Mesenteric fat pad (tissue), 1 donor: Measurements from ENCODE around the gene BCAR1. TPM values are rescaled to one million over a fixed set of nuclear protein-coding genes. Genes with fewer than 3 reads are reported as not detected.
"Not testable (repeated sequence)": the region's sequence is repeated elsewhere in the genome, so short reads cannot be mapped to it uniquely, and the experiment has no call there.

Experiments
- DNase-seq: peaks from one replicate; pipeline ENCODE4 v3.0.0-alpha.2; 2020; ENCODE audit warnings: low spot score
- total RNA-seq: library from RNA; stranded (reverse); fragmentation: NEBNext Ultra II Directional; extraction: Animal tissue kit (Norgen Biotek cat#: 25700); gene quantifications from one replicate; pipeline ENCODE4 v1.2.1, GENCODE V29; 2021
- donor health status: DM: yes; HTN: yes; CAD: no.

Gene BCAR1
- total RNA-seq, 1 donor from 2014 or later = 86.5 TPM

DNA sequence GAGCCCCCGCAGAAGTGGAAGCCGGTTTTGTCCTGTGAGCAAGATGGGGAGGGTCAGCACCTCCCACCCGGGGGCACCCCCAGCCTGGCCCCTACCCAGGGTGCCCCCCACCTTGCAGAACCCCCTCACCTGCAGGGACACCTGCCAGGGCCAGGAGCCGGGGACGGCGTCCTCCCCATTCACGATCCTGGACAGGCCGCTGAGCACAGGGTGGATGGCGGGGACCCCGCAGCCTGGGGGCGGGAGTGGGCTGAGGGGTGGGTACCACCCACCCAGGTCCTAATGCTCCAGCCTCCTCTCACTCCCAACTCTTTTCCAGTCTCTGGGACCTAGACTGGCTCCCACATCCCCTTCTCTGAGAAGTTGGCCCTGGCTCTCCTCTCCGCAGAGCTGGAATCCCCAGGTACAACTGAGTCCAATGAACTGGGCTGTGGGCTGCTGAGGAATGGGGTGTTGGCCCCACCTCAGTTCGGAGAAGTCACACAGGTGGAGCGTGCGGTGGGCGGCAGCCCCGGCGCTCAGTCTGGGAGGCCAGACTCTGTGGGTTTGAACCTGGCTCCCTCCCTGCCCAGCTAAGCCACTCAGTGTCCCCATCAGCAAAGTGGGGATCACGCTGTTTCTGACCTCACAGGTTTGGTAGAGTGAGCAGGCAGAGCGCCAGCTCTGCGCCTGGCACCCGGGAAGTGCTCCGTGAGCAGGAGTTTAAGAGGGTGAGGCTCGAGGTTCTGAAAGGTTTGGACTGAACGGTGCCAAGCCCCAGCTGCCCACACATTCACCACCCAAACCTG is 45.3 kb downstream of the BCAR1 start:
- not testable (repeated sequence) for DNase-seq

DNA sequence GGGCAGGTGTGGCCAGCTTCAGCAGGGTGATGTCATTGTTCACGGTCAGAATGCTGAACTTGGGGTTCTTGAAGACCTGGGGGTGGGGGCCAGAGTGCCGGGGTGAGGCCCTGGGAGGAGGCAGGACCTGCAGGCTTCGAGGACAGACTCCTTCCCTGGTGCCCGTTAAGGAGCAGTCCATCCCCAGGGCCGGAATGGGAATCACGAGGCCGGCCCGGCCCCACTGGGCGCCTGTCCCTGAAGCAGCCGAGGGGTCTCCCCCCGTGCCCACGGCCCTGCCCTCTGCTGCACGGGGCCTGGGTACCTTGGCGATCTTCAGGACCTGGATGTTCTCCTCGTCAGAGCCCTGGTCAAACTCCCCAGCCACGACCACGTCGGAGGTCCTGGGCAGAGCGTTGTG is 46.0 kb downstream of the BCAR1 start:
- not testable (repeated sequence) for DNase-seq

DNA sequence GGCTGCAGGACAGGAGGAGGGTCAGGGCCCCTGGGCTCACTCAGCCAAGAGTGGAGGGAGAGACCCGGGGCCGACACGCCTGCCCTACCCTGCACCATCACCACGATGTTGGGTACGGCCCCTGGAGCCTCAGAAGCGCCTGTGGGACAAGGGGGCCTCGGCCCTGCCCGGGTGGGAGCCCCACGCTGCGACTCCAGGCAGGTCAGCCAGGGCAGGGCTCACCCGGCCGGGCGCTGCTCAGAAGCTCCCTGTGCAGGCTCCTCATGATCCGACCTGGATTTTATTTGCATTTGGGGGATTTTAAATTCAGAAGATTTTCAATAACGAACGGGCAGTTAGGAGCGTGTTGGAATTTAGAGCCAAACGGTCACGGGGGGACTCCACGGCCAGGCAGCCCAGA is 46.5 kb downstream of the BCAR1 start:
- not testable (repeated sequence) for DNase-seq

- DNase-seq = no peak
Measured at GRCh38 chr16:75204410-75204758, 47.0 kb downstream of the BCAR1 start.

GRCh38 chr16:75203667-75204409 is 47.6 kb downstream of the BCAR1 start:
- DNase-seq = no peak

DNA sequence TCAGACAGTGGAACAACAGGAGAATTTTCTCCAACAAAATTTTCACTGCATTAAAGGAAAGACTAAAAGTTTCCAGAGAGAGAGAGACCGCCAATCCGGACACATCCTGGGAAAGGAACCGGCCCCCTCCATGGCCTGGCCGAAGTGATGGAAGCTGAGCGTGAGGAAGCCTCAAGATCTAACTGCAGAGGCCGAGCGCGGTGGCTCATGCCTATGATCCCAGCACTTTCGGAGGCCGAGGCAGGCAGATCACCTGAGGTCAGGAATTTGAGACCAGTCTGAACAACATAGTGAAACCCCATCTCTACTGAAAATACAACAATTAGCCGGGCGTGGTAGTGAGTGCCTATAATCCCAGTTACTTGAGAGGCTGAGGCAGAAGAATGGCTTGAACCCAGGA is 48.3 kb downstream of the BCAR1 start:
- no peak for DNase-seq

- peak; percentile 81 for DNase-seq
Measured at GRCh38 chr16:75202069-75202590, 49.3 kb downstream of the BCAR1 start.

DNA sequence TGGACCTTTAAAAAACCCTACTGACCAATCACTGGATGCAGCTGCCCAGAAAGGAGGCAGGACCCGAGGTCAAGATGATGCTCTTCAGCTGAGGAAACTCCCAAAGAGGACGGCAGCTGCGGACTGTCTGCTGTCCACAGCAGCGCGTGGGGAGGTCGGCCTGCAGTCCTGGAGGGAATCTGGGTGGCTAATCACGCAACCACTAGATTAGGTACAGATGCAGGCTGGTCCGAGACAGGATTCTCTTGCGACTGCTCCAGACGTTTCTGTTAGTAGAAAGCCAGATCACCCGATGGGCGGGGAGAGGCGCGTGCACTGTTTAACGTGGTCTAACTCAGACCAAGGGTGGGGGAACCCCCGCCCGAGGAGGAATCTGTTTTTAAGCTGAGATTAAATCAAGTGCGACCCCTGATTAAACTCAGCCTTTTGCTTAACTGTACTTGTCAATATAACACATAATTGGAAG is 53.3 kb downstream of the BCAR1 start:
- peak; percentile 37 for DNase-seq

DNA sequence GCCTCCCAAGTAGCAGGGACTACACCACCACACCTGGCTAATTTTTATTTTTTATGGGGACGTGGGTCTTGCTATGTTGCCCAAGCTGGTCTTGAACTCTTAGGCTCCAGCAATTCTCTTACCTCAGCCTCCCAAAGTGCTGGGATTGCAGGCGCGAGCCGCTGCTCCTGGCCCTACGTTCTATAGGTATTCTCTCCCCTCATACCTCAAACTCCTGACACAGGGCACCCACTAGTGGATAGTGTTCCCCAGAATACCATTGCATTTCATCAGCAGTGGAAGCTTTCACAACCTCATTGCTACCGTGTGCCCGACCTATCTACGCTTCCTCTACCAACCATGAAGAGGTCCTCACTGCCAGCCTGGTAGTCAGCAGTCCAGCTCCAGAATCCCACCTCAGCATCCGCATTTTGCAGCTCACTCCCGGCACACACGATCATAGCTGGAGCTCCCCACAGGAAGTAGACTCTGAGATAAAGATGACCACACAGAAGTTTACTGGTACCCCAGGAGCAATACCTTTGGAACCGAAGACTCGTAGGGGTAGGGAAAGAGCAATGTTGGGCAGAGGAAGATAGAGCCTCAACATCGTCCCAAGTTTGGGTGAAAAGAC is 53.8 kb downstream of the BCAR1 start:
- DNase-seq = peak; percentile 64

DNA sequence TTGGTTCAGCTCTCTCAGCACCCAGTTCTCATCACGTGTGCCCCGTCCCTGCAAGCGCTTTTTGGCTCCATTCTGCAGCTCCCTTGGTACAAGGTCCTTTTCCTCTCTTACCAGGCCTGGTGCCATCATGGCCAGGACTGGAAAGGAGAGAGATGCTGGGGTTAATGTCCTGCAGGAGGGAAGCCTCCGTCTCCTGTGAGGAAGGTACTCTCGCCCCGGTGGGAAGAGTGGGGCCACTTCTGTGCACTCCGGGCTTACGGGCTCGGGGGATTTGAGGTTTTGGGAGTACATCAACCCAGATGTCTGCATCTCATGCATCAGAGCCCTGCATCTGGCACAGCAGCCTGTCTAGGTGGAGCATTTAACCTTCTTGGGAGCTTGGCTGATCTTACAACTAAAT is 54.6 kb downstream of the BCAR1 start:
- peak; percentile 73 for DNase-seq

GRCh38 chr16:75195811-75196790 is 55.3 kb downstream of the BCAR1 start:
- peak; percentile 60 for DNase-seq

- peak; percentile 65 for DNase-seq
Measured at GRCh38 chr16:75193730-75194444, 57.5 kb downstream of the BCAR1 start.

DNA sequence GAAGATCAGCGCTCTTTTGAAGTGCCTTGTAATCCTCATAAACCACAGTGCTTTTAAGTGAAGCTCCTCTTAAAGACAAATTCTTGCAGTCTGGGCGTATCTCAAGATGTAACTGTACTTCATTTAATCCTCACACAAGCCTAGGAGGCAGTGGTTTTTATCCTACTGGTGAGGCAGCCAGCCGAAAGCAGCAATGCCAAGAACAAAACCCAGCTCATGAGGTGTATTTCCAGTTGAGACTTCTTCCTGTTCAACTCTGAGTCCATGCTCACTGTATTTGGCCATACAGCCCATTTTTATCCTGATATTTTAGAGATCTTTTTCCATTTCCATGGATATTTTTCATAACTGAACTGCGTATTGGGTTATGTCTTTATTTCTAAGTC is 58.2 kb downstream of the BCAR1 start:
- DNase-seq = no peak

GRCh38 chr16:75192606-75193264 is 58.7 kb downstream of the BCAR1 start:
- peak; percentile 35 for DNase-seq

GRCh38 chr16:75189638-75190245 is 61.7 kb downstream of the BCAR1 start:
- peak; percentile 78 for DNase-seq

DNA sequence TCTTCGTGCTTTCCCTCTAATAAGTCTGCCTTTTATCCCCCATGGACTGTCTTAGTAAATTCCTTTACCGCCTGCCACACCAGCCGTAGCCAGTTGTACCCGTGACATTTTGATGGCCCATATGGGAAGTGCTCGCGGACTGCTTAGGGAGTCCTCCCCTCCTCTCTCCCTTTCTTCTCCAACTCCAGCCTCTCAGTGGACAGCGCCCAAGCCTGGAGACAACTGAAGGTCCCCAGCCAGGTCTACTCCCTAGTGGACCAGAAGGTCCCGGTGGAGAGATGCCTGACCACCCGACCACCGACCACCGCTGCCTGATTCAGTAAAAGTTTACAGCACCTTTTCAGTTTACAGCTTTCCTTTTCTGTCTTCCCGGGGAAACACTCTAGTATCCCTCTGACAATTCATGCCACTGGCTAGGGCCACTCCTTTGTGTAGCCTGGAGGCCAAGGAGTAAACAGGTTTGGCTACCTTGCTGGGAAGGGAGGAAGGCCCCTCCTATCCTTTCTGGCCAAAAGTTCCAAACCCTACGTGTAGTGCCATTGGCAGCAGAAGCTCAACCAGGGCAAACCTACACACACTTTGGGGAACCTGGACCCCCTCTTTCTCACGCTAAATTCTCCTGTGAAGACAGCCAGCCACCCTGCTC is 62.5 kb downstream of the BCAR1 start:
- peak; percentile 69 for DNase-seq

DNA sequence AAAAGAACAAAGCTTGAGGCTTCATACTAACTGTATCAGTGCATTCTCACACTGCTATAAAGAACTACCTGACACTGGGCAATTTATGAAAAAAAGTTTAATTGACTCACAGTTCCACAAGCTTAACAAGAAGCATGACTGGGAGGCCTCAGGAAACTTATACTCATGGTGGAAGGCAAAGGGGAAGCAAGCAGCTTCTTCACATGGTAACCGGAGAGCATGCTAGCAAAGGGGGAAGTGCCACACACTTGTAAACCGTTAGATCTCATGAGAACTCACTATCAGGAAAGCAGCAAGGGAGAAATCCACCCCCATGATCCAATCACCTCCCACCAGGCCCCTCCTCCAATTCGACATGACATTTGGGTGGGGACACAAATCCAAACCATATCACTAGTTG is 69.8 kb downstream of the BCAR1 start:
- DNase-seq = no peak

- DNase-seq = no peak
Measured at GRCh38 chr16:75179208-75179607, 72.2 kb downstream of the BCAR1 start.
